ENCODE measurements around the gene COBLL1. TPM values are rescaled to one million over a fixed set of nuclear protein-coding genes. Genes with fewer than 3 reads are reported as not detected.

The COBLL1 gene
- total RNA-seq, 1 experiment from 2014 or later = 42.1 TPM

GRCh38 chr2:164811819-164812218 is 29.8 kb downstream of the COBLL1 start:
- ChIA-PET CTCF (no interaction called here), POLR2A (no interaction called here)
- H3K4me1 ChIP-seq = peaks cover 25% of the 10 kb centered on the region
- no peak overlapping the region for H3K4me3 ChIP-seq (ENCODE audit: low read depth, low read length)
- H3K27ac Mint-ChIP-seq (ENCODE audit: unreplicated experiment) = no peak overlapping the region
- no peak for DNase-seq
- no peaks in the 10 kb centered on the region for H3K9me3 Mint-ChIP-seq (ENCODE audit: unreplicated experiment)
- H3K27me3 ChIP-seq (replicated peaks; ENCODE audit: control insufficient read depth, insufficient read depth, low read length) = no peaks in the 10 kb centered on the region
- H3K36me3 Mint-ChIP-seq (ENCODE audit: insufficient read depth, unreplicated experiment) = no peaks in the 10 kb centered on the region
- intact Hi-C loops (cut with micrococcal nuclease; ENCODE audit: unreplicated experiment) = loop anchor here (2.0 kb wide), 1 partner anchor 29 kb away; the partner anchor contains the start of gene COBLL1
- no peaks in the 10 kb centered on the region for H3K9me3 ChIP-seq
- H3K27me3 Mint-ChIP-seq (ENCODE audit: insufficient read depth, unreplicated experiment) = no peaks in the 10 kb centered on the region
- no peak for TF ChIP-seq CTCF (IDR thresholded peaks at IDR 0.05; ENCODE audit: insufficient read depth in 1 of 2, low read depth in 1 of 2, low read length in 1 of 2, severe bottlenecking in 1 of 2, unreplicated experiment in 1 of 2)
- no peaks in the 10 kb centered on the region for H3K4me1 Mint-ChIP-seq (ENCODE audit: low read depth, unreplicated experiment)
- no peaks in the 10 kb centered on the region for H3K36me3 ChIP-seq (ENCODE audit: control insufficient read depth, insufficient read depth, low read length)
- no TSS peak for BruUV-seq (replicated peaks)
- no peak overlapping the region for H3K4me3 Mint-ChIP-seq (ENCODE audit: unreplicated experiment)

- no peaks in the 10 kb centered on the region for H3K36me3 ChIP-seq (ENCODE audit: control insufficient read depth, insufficient read depth, low read length)
- Mint-ChIP-seq H3K36me3 (ENCODE audit: insufficient read depth, unreplicated experiment) (no peaks in the 10 kb centered on the region), H3K4me3 (ENCODE audit: unreplicated experiment) (no peak overlapping the region), H3K4me1 (ENCODE audit: low read depth, unreplicated experiment) (no peaks in the 10 kb centered on the region), H3K9me3 (ENCODE audit: unreplicated experiment) (no peaks in the 10 kb centered on the region), H3K27me3 (ENCODE audit: insufficient read depth, unreplicated experiment) (no peaks in the 10 kb centered on the region), H3K27ac (ENCODE audit: unreplicated experiment) (no peak overlapping the region)
- no peaks in the 10 kb centered on the region for H3K27me3 ChIP-seq (replicated peaks; ENCODE audit: control insufficient read depth, insufficient read depth, low read length)
- no peaks in the 10 kb centered on the region for H3K9me3 ChIP-seq
- intact Hi-C loops (cut with micrococcal nuclease; ENCODE audit: unreplicated experiment) = loop anchor here (2.0 kb wide), 1 partner anchor 30 kb away; the partner anchor contains the start of gene COBLL1
- CTCF ChIA-PET = no interaction called here
- TF ChIP-seq CTCF (IDR thresholded peaks at IDR 0.05; ENCODE audit: insufficient read depth in 1 of 2, low read depth in 1 of 2, low read length in 1 of 2, severe bottlenecking in 1 of 2, unreplicated experiment in 1 of 2) = no peak
- no TSS peak for BruUV-seq (replicated peaks)
- POLR2A ChIA-PET = no interaction called here
- H3K4me3 ChIP-seq (ENCODE audit: low read depth, low read length) = no peak overlapping the region
- peak in 1 of 2 experiments; percentile 14 for DNase-seq
- H3K4me1 ChIP-seq = peaks cover 15% of the 10 kb centered on the region
Observed at GRCh38 chr2:164810843-164811242, 30.8 kb downstream of the COBLL1 start.

- Histone ChIP-seq H3K36me3 (ENCODE audit: control insufficient read depth, insufficient read depth, low read length) (no peaks in the 10 kb centered on the region), H3K4me1 (peaks cover 11% of the 10 kb centered on the region; the same call in 1 of the 2 replicates), H3K4me3 (ENCODE audit: low read depth, low read length) (no peak overlapping the region), H3K27me3 (replicated peaks; ENCODE audit: control insufficient read depth, insufficient read depth, low read length) (no peaks in the 10 kb centered on the region), H3K9me3 (no peaks in the 10 kb centered on the region)
- BruUV-seq (replicated peaks) = no TSS peak
- ChIA-PET CTCF (no interaction called here), POLR2A (no interaction called here)
- intact Hi-C loops (cut with micrococcal nuclease; ENCODE audit: unreplicated experiment) = no loop called here
- H3K27me3 Mint-ChIP-seq (ENCODE audit: insufficient read depth, unreplicated experiment) = no peaks in the 10 kb centered on the region
- TF ChIP-seq CTCF (IDR thresholded peaks at IDR 0.05; ENCODE audit: insufficient read depth in 1 of 2, low read depth in 1 of 2, low read length in 1 of 2, severe bottlenecking in 1 of 2, unreplicated experiment in 1 of 2) = no peak
- DNase-seq = no peak
- H3K4me1 Mint-ChIP-seq (ENCODE audit: low read depth, unreplicated experiment) = peaks cover 3% of the 10 kb centered on the region
- no peaks in the 10 kb centered on the region for H3K9me3 Mint-ChIP-seq (ENCODE audit: unreplicated experiment)
- H3K36me3 Mint-ChIP-seq (ENCODE audit: insufficient read depth, unreplicated experiment) = no peaks in the 10 kb centered on the region
- no peak overlapping the region for H3K4me3 Mint-ChIP-seq (ENCODE audit: unreplicated experiment)
- no peak overlapping the region for H3K27ac Mint-ChIP-seq (ENCODE audit: unreplicated experiment)
Observed at GRCh38 chr2:164808776-164809175, 32.8 kb downstream of the COBLL1 start.
